Body of pancreas (tissue), 4 donors: Measurements from ENCODE around the gene TTLL5. TPM values are rescaled to one million over a fixed set of nuclear protein-coding genes. Genes with fewer than 3 reads are reported as not detected.

Source experiments
- ATAC-seq: fragments of 150-250 bp; one replicate; pipeline ENCODE4 v1.9.1; 2016
- DNase-seq, 4 donors: peaks; one replicate each; pipeline ENCODE4 v3.0.0-alpha.2; 2019
- H3K27ac ChIP-seq, 4 donors: fragments of 200-600 bp; sonication (generic); 1 replicate in 3 of 4; 2 replicates in 1 of 4; pipeline versions ENCODE4 v1.5.1 to v1.6.1; 2016 to 2019; ENCODE audit warnings: mild to moderate bottlenecking in 1 of 4, mixed read lengths in 1 of 4, moderate library complexity in 1 of 4
- H3K27me3 ChIP-seq, 2 donors: fragments of 200-600 bp; sonication (generic); one replicate each; pipeline ENCODE4 v1.6.0; 2016; ENCODE audit warnings: mild to moderate bottlenecking in 1 of 2
- H3K36me3 ChIP-seq, 2 donors: fragments of 200-600 bp; sonication (generic); replicated peaks in 1 of 2; 2 replicates each; pipeline ENCODE4 v1.5.1; 2016; ENCODE audit warnings: low read depth in 2 of 2; ENCODE audit not compliant: insufficient read depth in 1 of 2
- H3K4me1 ChIP-seq: fragments of 200-600 bp; sonication (generic); one replicate; pipeline ENCODE4 v1.6.0; 2016
- H3K4me3 ChIP-seq, 2 donors: fragments of 200-600 bp; sonication (generic); 1 replicate in 1 of 2; 2 replicates in 1 of 2; pipeline ENCODE4 v1.5.1; 2016 to 2019
- H3K9me3 ChIP-seq, 3 donors: fragments of 200-600 bp; sonication (generic); 1 replicate in 2 of 3; 2 replicates in 1 of 3; pipeline ENCODE4 v1.5.1; 2016
- CTCF ChIP-seq, 7 experiments: fragments of 450-650 bp in 4 of 7; fragments of 200-600 bp in 3 of 7; sonication (generic) in 3 of 7; IDR thresholded peaks; one replicate each; pipeline ENCODE4 v1.5.1; 2016 to 2019; ENCODE audit warnings: antibody characterized with exemption in 7 of 7
- POLR2A ChIP-seq, 3 donors: fragments of 450-650 bp; IDR thresholded peaks; one replicate each; pipeline ENCODE4 v1.6.1; 2016; ENCODE audit warnings: antibody characterized with exemption in 3 of 3, mild to moderate bottlenecking in 2 of 3
- WGBS, 2 donors: methylation state at CpG; one replicate each; pipeline ENCODE4 v1.1.5; 2017; 5-methylcytosine and 5-hydroxymethylcytosine counted together
- intact Hi-C: fragments of 100-400 bp; cut with DNase I; formaldehyde crosslinking; loops from one replicate; pipeline ENCODE4 v1.15.1; 2023
- total RNA-seq, 2 donors: library from RNA; depleted of rRNA; stranded (reverse); fragments of >200 nt; gene quantifications; one replicate each; pipeline ENCODE4 v1.1.0, GENCODE V29; 2016

Gene TTLL5
- total RNA-seq, 2 donors from 2014 or later = 21.0 to 21.8 TPM

DNA sequence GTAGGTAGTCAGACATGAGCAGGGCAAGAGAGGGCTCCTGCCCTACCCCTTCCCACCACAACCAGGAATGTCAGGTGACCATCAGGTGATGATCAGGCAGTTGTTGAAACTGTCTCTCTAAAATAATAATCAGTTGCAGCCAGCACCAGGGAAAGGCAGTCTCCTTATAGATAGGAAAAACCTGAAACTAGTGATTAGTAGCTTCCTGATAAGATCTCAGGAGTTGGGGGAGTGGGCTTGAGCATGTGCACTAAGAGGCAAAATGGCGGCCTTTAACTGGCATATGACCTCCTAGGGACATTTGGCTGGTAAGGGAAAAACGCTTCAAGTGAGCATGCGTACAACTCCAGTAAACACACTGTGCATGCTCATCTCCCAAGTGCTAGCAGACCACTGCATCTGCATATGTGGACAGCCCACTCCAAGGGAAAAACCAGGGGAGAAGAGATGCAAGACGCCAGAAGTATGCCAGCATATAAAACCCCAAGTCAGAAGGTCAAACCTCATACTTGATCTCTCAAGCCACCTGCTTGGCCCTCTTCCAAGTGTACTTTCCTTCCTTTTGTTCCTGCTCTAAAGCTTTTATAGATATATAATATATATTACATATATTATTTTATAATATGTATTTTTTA lies 283.7 kb downstream of the TTLL5 start:
- intact Hi-C loops = no loop called here
- H3K4me3 ChIP-seq = no peak overlapping the region
- H3K36me3 ChIP-seq = no peaks in the 10 kb centered on the region
- 88 to 98% methylated on average over 4 of the region's 4 CpGs for WGBS, 2 donors
- no peak for ATAC-seq
- H3K27ac ChIP-seq = no peak overlapping the region
- H3K4me1 ChIP-seq = peaks cover 5% of the 10 kb centered on the region
- H3K27me3 ChIP-seq = no peaks in the 10 kb centered on the region
- no peaks in the 10 kb centered on the region for H3K9me3 ChIP-seq
- no peak for DNase-seq
- TF ChIP-seq CTCF (IDR thresholded peaks at IDR 0.05) (no peak), POLR2A (IDR thresholded peaks at IDR 0.05) (no peak)

DNA sequence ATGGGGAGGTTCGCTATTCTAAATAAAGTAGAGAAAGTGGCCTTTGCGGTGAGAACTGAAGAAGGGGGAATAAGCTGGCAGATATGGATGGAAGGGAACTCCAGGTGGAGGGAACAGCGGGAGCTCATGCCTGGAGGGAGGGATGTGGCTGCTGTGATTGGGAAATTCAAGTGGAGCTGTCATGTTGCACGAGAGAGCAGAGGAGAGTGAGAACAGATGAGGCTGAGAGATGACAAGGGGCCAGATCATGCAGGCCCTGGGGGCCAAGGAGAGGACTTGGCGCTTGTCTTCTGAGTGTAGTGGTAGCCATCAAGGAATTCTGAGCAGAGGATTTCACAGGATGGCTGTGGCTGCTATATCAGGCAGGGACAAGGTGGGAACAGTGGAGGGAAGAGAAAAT lies 285.7 kb downstream of the TTLL5 start:
- Histone ChIP-seq H3K4me1 (no peaks in the 10 kb centered on the region), H3K36me3 (no peaks in the 10 kb centered on the region), H3K9me3 (no peaks in the 10 kb centered on the region), H3K27me3 (no peaks in the 10 kb centered on the region), H3K4me3 (no peak overlapping the region), H3K27ac (no peak overlapping the region)
- TF ChIP-seq CTCF (IDR thresholded peaks at IDR 0.05) (no peak), POLR2A (IDR thresholded peaks at IDR 0.05) (no peak)
- no peak for ATAC-seq
- intact Hi-C loops = no loop called here
- 93 to 95% methylated on average over 5 of the region's 5 CpGs for WGBS, 2 donors
- no peak for DNase-seq

GRCh38 chr14:75952489-75952888 lies 291.4 kb downstream of the TTLL5 start:
- WGBS, 2 donors = 96 to 97% methylated on average over 3 of the region's 3 CpGs

GRCh38 chr14:75959031-75959430 lies 298.0 kb downstream of the TTLL5 start:
- no peak overlapping the region for H3K27ac ChIP-seq
- H3K27me3 ChIP-seq = no peaks in the 10 kb centered on the region
- H3K4me1 ChIP-seq = no peaks in the 10 kb centered on the region
- WGBS, 2 donors = 83 to 96% methylated on average over 8 to 9 of the region's 9 CpGs
- no peak for TF ChIP-seq POLR2A (IDR thresholded peaks at IDR 0.05)
- no peak for TF ChIP-seq CTCF (IDR thresholded peaks at IDR 0.05)
- H3K4me3 ChIP-seq = no peak overlapping the region
- peaks cover 0 to 12% of the 10 kb centered on the region in 2 donors for H3K36me3 ChIP-seq
- DNase-seq (no peak), ATAC-seq (no peak)
- intact Hi-C loops = no loop called here
- no peaks in the 10 kb centered on the region for H3K9me3 ChIP-seq

More at GRCh38 chr14:75952489-75952888, 291.4 kb downstream of the TTLL5 start:
- intact Hi-C loops = no loop called here
- H3K9me3 ChIP-seq = no peaks in the 10 kb centered on the region
- H3K27ac ChIP-seq = no peak overlapping the region
- no peaks in the 10 kb centered on the region for H3K4me1 ChIP-seq
- DNase-seq = no peak
- ATAC-seq = no peak
- no peaks in the 10 kb centered on the region for H3K27me3 ChIP-seq
- TF ChIP-seq CTCF (IDR thresholded peaks at IDR 0.05) (no peak), POLR2A (IDR thresholded peaks at IDR 0.05) (no peak)
- no peaks in the 10 kb centered on the region for H3K36me3 ChIP-seq
- H3K4me3 ChIP-seq = no peak overlapping the region

- TF ChIP-seq CTCF (IDR thresholded peaks at IDR 0.05) = no peak
- no peak for TF ChIP-seq POLR2A (IDR thresholded peaks at IDR 0.05)
- Histone ChIP-seq H3K36me3 (peaks cover 0 to 12% of the 10 kb centered on the region in 2 donors), H3K9me3 (no peaks in the 10 kb centered on the region), H3K4me1 (no peaks in the 10 kb centered on the region), H3K4me3 (no peak overlapping the region), H3K27me3 (no peaks in the 10 kb centered on the region), H3K27ac (no peak overlapping the region)
- intact Hi-C loops = no loop called here
- WGBS, 2 donors = 90 to 92% methylated on average over 6 of the region's 6 CpGs
- ATAC-seq = no peak
- DNase-seq = no peak
Observed at GRCh38 chr14:75960231-75960630, 299.2 kb downstream of the TTLL5 start.
